ENCODE measurements around the gene ERGIC1. TPM values are rescaled to one million over a fixed set of nuclear protein-coding genes. Genes with fewer than 3 reads are reported as not detected.

The ERGIC1 gene
- total and polyA plus RNA-seq, 2 of the 13 experiments (the other 11 are each of a cell fraction or from before 2014, with no cell fraction given): 78.5 to 184 TPM

DNA sequence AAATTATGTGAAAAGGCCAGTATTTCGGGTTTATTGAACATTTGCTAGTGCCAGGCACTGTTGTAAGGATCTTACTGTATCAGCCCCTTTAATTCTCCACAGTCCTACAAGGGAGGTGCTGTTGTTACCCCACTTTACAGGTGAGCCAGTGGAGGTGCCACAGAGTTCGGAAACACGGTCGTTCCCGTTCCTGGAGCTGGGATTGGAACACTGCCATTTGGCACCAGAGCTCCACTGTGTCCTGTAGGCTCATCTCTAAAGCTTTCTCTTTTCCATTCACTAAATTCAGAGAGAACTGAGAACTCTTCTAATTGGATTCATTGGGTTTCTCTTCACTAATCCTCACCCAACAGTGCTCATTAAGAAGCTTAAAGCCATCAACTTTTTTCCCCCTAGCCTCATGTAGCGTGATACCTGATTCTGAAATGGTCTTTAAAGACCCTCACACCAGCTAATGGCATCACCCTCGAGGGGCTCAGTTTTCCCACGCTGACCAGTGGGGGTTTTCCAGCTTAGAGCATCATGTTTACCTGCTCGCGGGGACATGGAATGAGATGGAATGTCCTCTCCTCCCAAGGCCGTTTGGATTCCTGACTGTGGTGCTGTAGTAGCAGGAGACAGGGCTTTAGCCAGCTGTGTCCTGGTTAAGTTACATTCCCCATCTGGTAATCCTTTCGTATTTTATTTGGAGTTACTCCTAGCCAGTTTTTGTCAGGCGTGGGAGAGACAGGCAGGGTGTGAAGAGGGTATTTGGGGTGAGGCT is 5.8 kb downstream of the ERGIC1 start (continued):
- TF ChIP-seq SUZ12 (IDR thresholded peaks at IDR 0.05; ENCODE audit: low read depth, low read length): no peak

DNA sequence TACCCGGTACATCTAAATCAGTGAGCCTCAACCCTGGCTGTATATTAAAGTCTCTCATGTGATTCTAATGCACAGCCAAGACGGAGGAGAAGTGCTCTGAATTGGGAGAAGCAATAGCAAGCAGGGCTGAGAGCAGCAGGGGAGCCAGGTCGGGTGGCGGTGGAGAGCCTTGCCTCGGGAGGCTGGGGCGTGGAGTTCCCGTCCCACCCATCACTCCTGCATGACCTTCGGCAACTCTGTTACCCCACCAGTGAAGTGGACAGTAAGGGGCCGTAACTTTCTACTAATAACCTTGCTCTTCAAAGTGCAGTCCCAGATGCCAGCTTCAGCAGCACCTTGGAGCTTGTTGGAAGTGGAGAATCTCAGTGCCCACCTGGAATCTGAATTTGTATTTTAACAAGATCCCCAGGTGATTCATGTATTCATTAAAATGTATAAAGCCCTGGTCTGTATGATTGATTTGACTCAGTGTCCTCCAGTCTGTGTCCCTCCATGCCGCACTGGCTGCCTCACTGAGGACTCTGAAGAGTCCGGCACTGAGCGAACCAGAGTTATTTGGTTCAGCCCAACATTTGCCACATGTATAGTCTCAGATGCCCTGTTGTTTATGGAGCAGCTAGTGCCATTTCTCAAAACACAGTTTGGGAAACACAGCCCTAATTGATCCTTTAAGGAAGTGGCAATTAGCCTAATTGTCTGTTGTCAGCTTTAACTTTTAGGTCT is 6.5 kb downstream of the ERGIC1 start:
- FAIRE-seq: no peak
- Histone ChIP-seq H4K20me1 (ENCODE audit: insufficient read depth, low read length) (peaks cover 25% of the 10 kb centered on the region; the same call in 1 of the 2 replicates), H3K36me3 (replicated peaks in 1 of 2; ENCODE audit: control insufficient read depth in 1 of 2, insufficient read depth in 2 of 2, low read length in 2 of 2) (peaks cover 7 to 24% of the 10 kb centered on the region in 2 experiments), H3K9ac (ENCODE audit: insufficient read depth, low read depth, low read length) (no peak overlapping the region), H3K4me2 (ENCODE audit: low read depth, low read length) (no peak overlapping the region), H3K4me3 (replicated peaks in 1 of 3; ENCODE audit: insufficient read depth in 1 of 3, low read depth in 2 of 3, low read length in 3 of 3) (no peak overlapping the region), H2AFZ (ENCODE audit: low read length) (no peak overlapping the region), H3K79me2 (ENCODE audit: insufficient read depth, low read length) (peaks cover 89% of the 10 kb centered on the region), H3K27me3 (ENCODE audit: control insufficient read depth in 1 of 2, insufficient read depth in 2 of 2, low read length in 2 of 2) (no peaks in the 10 kb centered on the region), H3K9me3 (ENCODE audit: low read length) (no peaks in the 10 kb centered on the region), H3K27ac (ENCODE audit: extremely low read length, insufficient read depth, low read length) (no peak overlapping the region), H3K4me1 (ENCODE audit: insufficient read depth, low read length) (peaks cover 50% of the 10 kb centered on the region)
- 97% methylated on average over 7 of the region's 12 CpGs for WGBS (ENCODE audit: low lambda C conversion rate)
- in situ Hi-C loops (cut with HindIII; ENCODE audit: extremely low pct_ligation_motif_present, low pct_unique_long_range_greater_than_20kb) (no loop called here), intact Hi-C loops (cut with micrococcal nuclease; ENCODE audit: unreplicated experiment) (no loop called here)
- BruUV-seq (replicated peaks): no TSS peak
- TF ChIP-seq, protein P1, sequence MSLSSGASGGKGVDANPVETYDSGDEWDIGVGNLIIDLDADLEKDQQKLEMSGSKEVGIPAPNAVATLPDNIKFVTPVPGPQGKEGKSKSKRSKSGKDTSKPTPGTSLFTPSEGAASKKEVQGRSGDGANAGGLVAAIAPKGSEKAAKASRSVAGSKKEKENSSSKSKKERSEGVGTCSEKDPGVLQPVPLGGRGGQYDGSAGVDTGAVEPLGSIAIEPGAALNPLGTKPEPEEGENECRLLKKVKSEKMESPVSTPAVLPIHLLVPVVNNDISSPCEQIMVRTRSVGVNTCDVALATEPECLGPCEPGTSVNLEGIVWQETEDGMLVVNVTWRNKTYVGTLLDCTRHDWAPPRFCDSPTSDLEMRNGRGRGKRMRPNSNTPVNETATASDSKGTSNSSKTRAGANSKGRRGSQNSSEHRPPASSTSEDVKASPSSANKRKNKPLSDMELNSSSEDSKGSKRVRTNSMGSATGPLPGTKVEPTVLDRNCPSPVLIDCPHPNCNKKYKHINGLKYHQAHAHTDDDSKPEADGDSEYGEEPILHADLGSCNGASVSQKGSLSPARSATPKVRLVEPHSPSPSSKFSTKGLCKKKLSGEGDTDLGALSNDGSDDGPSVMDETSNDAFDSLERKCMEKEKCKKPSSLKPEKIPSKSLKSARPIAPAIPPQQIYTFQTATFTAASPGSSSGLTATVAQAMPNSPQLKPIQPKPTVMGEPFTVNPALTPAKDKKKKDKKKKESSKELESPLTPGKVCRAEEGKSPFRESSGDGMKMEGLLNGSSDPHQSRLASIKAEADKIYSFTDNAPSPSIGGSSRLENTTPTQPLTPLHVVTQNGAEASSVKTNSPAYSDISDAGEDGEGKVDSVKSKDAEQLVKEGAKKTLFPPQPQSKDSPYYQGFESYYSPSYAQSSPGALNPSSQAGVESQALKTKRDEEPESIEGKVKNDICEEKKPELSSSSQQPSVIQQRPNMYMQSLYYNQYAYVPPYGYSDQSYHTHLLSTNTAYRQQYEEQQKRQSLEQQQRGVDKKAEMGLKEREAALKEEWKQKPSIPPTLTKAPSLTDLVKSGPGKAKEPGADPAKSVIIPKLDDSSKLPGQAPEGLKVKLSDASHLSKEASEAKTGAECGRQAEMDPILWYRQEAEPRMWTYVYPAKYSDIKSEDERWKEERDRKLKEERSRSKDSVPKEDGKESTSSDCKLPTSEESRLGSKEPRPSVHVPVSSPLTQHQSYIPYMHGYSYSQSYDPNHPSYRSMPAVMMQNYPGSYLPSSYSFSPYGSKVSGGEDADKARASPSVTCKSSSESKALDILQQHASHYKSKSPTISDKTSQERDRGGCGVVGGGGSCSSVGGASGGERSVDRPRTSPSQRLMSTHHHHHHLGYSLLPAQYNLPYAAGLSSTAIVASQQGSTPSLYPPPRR (CRISPR knock-in tag; IDR thresholded peaks at IDR 0.05; ENCODE audit: borderline replicate concordance): no peak
- TF ChIP-seq CREB1 (IDR thresholded peaks at IDR 0.05) (no peak), CREB1 (CRISPR knock-in tag; IDR thresholded peaks at IDR 0.05) (no peak), ZNF678 (CRISPR knock-in tag; IDR thresholded peaks at IDR 0.05) (no peak), NBN (conservative IDR thresholded peaks at IDR 0.05) (no peak), RARA (CRISPR knock-in tag; IDR thresholded peaks at IDR 0.05) (no peak), SNRNP70 (IDR thresholded peaks at IDR 0.05; ENCODE audit: low read depth, low read length) (no peak)
- TF ChIP-seq, protein P2, sequence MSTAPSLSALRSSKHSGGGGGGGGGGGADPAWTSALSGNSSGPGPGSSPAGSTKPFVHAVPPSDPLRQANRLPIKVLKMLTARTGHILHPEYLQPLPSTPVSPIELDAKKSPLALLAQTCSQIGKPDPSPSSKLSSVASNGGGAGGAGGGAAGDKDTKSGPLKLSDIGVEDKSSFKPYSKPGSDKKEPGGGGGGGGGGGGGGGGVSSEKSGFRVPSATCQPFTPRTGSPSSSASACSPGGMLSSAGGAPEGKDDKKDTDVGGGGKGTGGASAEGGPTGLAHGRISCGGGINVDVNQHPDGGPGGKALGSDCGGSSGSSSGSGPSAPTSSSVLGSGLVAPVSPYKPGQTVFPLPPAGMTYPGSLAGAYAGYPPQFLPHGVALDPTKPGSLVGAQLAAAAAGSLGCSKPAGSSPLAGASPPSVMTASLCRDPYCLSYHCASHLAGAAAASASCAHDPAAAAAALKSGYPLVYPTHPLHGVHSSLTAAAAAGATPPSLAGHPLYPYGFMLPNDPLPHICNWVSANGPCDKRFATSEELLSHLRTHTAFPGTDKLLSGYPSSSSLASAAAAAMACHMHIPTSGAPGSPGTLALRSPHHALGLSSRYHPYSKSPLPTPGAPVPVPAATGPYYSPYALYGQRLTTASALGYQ (CRISPR knock-in tag; IDR thresholded peaks at IDR 0.05): no peak
- ChIA-PET POLR2A (interaction anchor here (1.0 to 1.6 kb wide), 4 partner anchors 18 to 69 kb away, joined by 3 to 6 read pairs (median 4); partner anchors contain the start of gene DUSP1), CTCF (ENCODE audit: low intra/inter-chr PET ratio, low total read pairs) (no interaction called here)
- ATAC-seq: no peak
- no peak for DNase-seq (ENCODE audit: low spot score)
